Activated T-cell treated with anti-CD3 and anti-CD28 coated beads for 4 hours (primary cell): ENCODE results near the gene ZNF823.
A peak's percentile ranks its signal among the peaks of the same experiment; 100 is the strongest.

Source experiments
- DNase-seq: peaks from one replicate; pipeline ENCODE4 v3.0.0-alpha.2; 2020

Gene ZNF823

DNA sequence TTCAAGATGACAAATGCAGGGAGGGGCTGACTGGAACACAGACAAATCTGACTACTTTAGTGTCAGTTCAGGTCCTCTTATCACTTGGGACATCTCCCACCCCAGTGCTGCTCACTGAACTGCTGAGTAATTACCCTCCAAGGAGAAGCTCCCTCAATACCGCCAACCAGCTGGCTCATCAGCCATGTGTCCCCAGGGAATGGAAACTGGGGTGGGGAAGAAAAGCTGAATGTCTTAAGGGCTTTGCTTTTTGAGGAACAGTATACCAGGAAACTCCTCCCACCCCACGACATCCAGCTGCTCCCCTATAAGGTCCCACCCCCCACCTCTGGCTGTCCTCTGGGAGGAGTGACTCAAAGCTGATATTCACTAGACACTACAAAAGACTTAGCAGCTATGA lies 2.0 kb downstream of the ZNF823 start:
- no peak for DNase-seq

DNA sequence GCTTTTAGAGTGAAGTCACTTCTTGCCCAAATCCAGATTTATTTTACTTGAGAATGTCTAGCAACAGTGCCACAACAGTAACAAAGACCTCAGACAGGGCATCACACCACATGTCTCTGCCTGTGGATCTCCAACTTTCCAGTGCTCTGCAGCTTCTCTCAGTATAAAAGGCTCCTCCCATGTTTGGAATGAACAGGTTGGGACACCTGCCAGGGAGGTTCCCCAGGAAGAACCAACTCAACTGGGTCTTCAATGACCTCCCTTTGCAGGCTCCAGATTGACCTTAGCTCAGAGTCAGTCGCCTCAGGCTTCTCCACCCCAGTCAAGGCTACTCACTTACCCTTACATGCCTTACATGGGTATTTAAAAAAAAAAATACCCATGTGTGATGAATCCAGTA lies 3.4 kb downstream of the ZNF823 start:
- no peak for DNase-seq

DNA sequence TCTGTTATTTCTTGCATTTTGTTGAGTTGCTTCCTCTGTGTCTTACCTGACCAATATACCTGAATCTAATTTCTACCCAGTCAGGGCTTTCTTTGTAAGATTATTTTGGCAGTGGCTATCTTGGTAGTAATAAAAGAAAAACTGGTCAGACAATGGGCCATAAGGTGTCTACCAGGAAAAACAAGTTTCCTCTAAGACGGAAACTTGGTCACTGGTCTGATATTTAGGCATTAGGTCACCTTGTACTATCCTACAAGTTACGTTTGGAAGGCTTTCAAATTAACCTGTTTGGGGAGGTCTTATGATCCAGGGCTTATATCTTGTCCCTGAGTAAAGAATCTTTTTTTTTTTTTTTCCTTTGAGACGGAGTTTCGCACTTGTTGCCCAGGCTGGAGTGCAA lies 9.2 kb downstream of the ZNF823 start:
- no peak for DNase-seq

DNA sequence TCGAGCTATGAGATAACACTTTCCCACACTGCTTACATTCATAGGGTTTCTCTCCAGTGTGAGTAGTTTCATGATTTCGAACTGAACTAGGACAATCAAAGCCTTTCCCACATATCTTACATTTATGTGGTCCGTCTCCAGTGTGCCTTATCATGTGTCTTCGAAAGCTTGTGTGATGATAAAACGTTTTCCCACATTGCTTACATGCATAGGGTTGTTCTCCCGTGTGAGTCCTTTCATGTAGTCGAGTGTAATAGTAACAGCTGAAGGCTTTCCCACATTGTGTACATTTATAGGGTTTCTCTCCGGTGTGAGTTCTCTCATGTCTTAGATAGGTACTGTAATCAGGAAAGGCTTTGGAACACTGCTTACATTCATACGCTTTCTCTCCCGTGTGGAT lies 16.3 kb downstream of the ZNF823 start:
- no peak for DNase-seq

DNA sequence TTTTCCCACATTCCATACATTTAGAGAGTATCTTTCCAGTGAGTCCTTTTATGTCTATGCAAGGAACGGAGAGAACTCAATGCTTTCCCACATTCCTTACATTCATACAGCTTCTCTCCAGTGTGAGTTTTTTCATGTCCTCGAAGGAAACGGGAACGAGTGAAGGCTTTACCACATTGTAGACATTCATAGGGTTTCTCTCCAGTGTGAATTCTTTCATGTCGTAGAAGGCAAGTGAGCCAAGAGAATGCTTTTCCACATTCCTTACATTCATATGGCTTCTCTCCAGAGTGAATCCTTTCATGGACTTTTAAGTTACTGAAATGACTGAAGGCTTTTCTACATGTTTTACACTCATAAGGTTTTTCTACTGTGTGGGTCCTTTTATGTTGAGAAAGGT lies 17.1 kb downstream of the ZNF823 start:
- no peak for DNase-seq

DNA sequence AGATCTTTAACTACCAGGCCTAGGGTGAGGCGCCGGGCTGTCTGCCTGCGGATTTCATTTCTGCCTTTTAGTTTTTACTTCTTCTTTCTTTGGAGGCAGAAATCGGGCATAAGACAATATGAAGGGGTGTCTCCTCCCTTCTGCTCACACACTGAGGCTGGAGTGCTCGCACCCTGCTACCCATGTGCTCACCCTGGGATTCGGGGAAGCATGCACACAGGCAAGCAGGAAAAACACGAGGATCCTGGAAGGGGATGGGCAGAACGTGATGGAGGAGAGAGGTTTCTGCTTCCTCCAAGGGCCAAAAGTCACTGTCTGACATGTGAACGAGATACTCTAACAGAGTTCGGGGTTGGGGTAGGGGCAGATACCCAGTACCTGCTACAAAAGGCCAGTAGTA lies 28.4 kb downstream of the ZNF823 start:
- no peak for DNase-seq

DNA sequence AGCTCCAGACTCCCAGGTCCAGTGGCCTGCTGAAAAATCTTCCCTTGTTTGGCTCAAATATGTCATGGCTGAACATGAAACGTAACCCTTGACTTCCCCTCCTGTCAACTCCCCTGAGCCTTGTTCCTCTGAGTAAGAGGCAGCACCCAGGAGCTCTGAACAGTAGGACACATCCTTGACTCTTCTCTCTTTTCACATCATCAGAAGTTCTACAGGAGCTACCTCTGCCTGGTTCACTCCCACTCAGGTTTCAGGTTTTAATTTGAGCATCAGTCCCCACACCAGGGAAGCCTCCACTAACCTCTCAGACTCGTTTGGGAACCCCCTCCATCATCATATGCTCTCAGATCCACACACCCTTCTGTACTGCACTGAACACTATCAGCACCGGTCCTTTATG lies 30.3 kb downstream of the ZNF823 start:
- no peak for DNase-seq

DNA sequence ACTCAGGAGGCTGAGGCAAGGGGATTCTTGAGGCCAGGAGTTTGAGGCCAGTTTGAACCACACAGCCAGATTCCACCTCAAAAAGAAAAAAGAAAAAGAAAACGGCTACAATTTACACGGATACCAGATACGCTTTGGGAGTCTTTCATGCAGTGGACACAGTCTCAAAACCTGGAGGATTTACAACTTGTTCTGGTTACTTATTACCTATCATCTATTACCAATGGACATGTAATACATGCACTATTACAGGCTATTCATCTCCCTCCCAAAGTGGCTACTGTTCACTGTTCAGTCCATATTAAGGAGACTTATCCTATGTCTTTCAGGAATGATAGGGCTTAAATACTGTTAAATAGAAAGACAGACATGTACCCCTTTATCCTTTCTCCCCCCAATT lies 33.3 kb downstream of the ZNF823 start:
- DNase-seq = no peak

DNA sequence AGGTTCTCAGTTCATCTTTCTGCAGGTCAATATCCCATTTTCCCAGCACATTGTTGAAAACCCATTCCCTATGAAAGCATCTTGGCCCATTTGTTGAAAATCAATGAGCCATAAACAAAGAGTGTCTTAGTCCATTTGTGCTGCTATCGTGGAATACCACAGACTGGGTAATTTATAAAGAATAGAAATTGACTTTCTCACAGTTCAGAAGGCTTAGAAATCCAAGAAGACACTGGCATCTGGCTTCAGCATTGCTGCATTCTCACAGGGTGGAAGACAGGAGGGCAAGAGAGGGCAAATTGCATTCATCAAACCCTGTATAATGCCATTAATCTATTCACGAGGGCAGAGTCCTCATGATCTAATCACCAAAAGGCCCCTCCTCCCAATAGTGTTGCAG lies 34.1 kb downstream of the ZNF823 start:
- no peak for DNase-seq

DNA sequence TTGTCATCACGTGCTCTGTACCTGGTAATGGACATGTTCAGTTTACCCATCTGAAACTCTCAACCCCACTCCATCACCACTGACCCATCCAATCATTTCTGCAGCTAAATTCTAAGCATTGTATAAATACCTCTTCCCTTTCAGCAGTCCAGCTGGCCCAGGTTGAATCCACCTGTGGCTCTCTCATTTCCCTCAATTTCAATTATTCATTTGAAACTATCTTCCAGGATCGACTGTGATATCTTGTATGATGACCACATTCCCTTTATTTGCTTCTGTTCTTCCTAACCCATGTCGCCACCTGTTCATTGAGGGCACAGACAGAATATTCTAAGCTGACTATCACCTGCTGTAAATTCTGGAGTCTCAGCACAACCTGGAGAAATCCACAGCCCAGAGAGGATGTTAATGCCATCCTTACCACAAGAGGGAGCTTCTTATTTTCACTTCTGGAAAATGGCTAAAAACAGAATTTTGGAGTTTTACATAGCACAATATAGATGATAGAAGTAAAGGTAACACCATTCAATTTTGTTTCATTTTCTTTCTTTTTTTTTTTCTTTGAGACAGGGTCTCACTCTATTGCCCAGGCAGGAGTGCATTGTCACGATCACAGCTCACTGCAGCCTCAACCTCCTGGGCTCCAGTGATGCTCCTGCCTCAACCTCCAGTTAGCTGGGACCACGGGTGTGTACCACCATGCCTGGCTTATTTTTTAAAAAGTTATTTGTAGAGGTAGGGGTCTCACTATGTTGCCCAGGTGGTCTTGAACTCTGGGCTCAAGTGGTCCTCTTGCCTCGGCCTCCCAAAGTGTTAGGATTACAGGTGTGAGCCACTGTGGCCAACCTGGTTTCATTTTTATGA lies 38.6 kb downstream of the ZNF823 start:
- no peak for DNase-seq

DNA sequence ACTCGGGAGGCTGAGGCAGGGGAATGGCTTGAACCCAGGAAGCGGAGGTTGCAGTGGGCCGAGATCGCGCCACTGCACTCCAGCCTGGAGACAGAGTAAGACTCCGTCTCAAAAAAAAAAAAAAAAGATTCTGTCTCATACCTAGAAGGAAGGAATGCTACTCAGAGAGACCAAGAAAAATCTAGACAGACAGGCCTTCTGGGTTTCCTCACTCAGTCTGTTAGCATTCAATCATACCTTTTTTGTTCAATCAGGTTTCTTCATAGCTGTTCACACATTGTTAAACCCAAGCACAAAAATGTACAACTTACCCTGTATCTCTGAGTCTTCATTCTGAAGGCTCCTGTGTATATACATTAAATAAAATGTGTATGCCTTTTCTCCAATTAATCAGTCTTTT lies 40.5 kb downstream of the ZNF823 start:
- no peak for DNase-seq

DNA sequence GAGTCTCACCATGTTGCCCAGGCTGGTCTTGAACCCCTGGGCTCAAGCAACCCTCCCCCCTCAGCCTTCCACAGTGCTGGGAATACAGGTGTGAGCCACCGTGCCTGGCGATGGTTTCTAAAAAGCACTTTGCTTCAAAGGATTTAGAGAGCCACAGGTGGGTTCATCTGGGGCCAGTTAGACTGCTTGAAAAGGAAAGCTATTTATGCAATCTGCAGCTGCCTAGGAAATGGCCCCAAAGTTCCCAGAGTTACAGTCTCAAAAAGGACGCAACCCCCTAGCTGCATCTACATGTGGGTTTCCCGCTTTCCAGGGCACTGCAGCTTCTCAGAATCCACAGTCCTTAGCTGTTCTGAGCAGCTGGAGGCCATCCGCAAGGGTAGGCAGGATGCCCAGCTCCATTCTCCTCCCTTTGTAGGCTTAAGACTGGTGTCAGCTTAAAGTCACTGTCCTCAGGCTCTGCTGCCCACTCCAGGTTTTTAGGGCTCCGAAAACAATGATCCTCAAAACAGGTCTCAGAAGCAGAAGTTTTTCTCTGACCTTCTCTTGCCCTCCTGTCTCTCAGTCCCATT lies 41.4 kb downstream of the ZNF823 start:
- no peak for DNase-seq

DNA sequence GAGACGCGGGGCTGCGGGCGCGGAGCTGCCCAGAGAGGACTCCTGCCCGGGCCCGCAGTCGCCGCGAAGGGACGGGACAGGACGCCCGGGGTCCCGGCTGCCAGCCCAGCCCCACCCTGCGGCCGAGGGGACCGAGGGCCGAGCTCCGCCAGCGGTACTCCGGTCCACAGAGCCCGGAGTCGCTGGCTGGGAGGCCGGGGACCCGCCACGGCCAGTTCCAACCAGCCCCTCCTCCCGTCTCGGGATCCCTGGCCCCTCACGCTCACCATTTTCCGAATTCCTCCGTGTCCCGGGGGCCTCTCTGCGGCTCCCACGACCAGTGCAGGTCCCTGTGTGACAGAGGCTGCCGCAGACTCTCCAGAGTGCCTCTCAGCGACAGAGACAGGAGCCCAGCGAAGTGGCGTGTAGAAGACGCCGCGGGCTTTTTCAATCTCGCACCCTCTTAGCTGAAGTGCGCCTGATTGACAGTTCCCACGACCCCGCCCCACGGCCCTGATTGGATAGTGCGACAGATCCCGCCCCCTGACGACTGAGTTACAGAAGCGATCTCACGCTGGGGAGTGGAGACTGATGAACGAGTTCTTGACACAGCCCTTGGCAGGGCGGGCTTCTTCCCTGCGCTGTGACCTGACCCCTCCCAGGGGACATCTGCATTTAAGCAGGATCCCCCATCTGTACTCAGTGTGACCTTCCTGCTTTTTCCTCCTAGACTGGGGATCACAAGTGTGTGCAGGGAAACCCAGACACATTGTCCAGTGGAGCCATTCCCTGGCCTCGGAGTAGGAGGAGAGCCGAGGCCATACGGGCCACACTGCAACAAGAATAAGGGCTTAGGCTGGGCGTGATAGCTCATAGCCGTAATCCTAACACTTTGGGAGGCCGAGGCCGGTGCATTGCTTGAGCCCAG lies 44.0 kb downstream of the ZNF823 start:
- peak; percentile 84 for DNase-seq

DNA sequence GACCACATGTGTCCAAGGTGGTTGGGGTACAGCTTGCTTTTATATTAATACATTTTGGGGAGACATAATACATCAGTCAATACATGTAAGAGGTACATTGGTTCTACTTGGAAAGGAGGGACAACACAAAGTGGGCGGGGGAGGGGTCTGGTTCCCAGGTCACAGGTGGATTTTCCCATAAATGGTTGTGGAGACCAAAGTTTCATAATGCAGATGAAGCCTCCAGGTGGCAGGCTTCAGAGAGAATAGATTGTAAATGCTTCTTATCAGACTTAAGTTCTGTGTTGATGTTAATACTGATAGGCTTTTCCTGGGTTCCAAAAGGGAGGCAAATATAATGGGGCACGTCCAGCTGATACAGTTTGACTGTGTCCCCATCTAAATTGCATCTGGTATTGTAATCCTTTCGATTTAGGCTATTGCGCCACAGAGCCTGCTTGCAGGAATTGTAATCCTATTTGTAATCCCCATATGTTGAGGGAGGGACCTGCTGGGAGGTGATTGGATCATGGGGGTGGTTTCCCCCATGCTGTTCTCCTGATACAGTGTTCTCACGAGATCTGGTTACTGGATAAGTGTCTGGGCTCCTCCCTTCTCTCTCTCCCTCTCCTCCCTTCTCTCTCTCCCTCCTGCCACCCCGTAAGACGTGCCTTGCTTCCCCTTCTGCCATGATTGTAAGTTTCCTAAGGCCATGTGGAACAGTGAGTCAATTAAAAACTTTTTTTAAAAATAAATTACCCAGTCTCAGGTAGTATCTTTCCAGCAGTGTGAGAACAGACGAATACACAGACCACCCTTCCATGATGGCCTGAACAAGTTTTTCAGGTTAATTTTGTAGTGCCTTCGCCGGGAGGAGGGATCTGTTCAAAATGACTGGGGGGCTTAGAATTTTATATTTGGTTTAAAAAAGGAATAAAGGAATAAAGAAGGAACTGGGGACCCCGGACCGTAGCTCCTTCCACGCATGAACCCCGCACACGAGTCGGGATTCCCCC lies 44.9 kb downstream of the ZNF823 start:
- no peak for DNase-seq

DNA sequence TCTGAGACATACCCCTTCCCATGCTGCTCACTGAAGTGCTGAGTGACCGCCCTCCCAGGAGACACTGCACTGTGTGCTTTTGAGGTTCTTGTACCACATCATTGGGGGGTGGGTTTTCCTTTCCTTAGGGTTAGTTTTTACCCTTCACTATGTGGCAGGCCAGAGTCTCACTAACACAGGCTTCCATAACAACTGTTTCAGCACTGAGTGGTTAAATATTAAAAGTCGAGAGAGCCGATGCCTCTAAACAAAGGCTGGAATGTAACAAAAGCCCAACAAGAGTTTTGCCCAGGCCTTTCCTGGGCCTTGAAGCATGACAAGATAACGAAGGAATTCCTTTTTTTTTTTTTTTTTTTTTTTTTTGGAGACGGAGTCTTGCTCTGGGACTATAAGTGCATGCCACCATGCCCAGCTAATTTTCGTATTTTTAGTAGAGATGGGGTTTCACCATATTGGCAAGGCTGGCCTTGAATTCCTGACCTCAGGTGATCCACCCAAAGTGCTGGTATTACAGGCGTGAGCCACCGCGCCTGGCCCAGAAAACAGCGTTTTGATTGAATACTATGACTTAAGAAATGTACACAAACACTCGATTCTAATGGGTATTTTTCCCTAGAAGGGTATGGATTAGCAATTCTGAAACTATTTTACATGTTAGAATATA lies 46.5 kb downstream of the ZNF823 start:
- no peak for DNase-seq

DNA sequence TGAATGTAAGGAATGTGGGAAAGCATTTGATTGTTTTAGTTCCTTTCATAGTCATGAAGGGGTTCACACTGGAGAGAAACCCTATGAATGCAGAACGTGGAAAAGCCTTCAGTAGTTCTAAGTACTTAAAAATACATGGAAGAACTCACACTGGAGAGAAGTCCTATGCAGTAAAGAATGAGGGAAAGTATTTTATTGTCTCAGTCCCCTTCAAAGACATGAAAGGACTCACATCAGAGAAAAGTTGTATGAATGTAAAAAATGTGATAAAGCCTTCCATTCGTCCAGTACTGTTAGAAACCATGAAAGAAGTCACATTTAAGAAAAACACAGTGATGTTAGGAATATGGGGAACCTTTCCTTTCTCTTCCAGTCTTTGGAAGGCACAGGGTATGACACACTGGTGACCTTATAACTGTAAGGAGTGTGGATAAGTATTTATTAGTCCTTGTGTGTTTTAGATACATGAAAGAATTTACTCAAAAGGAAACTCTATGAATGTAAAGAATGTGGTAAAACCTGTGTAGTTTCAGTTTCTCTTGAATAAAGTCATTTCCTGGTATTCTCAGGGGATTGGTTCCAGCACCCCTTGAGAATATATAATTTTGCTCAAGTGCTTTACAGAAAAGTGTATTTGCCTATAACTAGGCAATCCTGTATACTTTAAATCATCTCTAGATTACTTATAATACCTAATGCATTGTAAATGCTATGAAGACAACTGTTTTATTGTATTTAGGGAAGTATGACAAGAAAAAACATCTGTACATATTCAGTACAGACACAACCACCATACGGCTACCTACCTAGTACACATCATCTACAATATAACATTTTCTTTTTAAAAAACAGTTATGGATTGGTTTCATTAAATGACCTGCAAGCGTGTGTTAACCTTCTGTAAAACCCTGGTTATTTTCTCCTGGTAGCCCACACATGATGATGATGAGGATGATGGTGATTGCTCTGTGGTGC lies 52.8 kb downstream of the ZNF823 start:
- no peak for DNase-seq

DNA sequence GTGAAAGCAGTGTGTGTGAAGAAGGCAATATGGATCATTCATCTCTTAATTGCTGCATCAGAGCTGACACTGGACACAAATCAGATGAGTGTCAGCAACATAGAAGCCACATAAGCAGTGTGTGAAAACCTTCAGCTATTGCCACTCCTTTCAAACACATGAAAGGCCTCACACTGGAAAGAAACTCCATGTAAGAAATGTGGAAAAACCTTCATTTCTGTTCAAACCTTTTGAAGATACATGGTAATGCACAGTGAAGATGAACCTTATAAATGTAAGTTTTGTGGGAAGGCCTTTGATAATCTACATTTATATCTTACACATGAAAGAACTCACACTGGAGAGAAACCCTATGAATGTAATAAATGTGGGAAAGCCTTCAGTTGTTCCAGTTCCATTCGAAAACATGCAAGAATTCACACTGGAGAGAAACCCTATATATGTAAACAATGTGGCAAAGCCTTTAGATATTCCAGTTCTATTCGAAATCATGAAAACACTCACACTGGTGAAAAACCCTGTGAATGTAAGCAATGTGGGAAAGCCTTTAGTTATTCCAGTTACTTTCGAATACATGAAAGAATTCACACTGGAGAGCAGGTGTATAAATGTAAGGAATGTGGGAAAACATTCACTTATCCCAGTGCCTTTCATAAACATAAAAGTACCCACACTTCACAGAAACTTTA lies 53.6 kb downstream of the ZNF823 start:
- no peak for DNase-seq

DNA sequence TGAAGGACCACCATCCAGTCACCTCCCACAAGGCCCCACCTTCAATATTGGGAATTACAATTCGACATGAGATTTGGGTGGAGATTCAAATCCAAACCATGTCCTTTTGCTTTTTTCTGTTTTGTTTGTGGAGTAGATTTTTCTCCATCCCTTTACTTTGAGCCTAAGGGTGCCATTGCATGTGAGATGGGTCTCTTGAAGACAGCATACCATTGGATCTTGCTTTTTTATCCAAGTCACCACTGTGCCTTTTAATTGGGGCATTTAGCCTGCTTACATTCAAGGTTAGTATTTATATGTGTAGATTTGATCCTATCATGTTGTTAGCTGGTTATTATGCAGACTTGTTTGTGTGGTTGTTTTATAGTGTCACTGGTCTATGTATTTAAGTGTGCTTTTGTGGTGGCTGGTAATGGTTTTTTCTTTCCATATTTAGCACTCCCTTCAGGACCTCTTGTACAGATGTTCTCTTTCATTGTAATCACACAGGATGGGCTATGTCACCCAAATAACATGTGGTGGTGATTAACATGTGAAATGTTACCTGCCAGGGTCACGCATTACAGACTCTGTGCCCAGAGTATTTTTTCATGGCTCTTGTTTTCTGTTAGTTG lies 58.0 kb downstream of the ZNF823 start:
- no peak for DNase-seq

DNA sequence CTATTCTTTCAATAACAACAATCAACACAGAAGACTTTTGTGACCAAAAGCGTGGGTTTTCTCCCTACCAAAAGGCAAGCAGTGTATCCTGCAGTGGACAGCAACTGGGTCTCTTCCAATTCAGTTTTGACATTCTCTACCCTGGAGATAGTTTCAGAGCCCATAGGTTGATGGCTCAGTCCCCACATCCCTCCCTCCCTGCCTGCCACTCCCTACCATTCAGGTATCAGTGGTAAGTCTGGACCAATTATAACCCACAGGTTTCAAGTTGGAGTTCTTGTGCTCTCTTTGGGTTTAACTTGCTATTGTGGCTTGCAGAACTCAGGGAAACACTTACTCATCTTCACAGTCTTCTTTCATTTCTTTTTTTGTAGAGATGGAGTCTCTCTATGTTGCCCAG lies 60.2 kb downstream of the ZNF823 start:
- DNase-seq = no peak
